GM23338 (cell line): ENCODE data around the gene TSPAN5. TPM values are rescaled to one million over a fixed set of nuclear protein-coding genes. Genes with fewer than 3 reads are reported as not detected.

Experiments
- ATAC-seq: fragments of 200-7000 bp; cut with Tn5 transposase; 3 replicates; pipeline ENCODE4 v1.9.1; 2020
- DNase-seq: peaks from one replicate; pipeline ENCODE4 v3.0.0-alpha.2; 2015; ENCODE audit warnings: low spot score
- H2AFZ ChIP-seq: fragments of 200-600 bp; sonication (generic); 2 replicates; pipeline ENCODE4 v1.8.0; 2016; ENCODE audit warnings: antibody characterized with exemption, mild to moderate bottlenecking, moderate library complexity
- H3F3A ChIP-seq: fragments of 200-600 bp; sonication (generic); replicated peaks from 2 replicates; pipeline ENCODE4 v1.8.0; 2017; ENCODE audit warnings: antibody characterized with exemption, mixed run types, low read depth
- H3K27ac ChIP-seq: fragments of 200-600 bp; sonication (generic); 2 replicates; pipeline ENCODE4 v1.6.1; 2016; ENCODE audit warnings: low read depth
- H3K27me3 ChIP-seq: fragments of 200-600 bp; sonication (generic); 2 replicates; pipeline ENCODE4 v1.8.0; 2016; ENCODE audit warnings: mild to moderate bottlenecking, mixed run types, moderate library complexity; ENCODE audit not compliant: insufficient read depth
- H3K36me3 ChIP-seq: fragments of 200-600 bp; sonication (generic); 2 replicates; pipeline ENCODE4 v1.8.0; 2016; ENCODE audit warnings: mild to moderate bottlenecking; ENCODE audit not compliant: insufficient read depth
- H3K4me1 ChIP-seq: fragments of 200-600 bp; sonication (generic); 2 replicates; pipeline ENCODE4 v1.8.0; 2016; ENCODE audit warnings: mild to moderate bottlenecking, moderate library complexity; ENCODE audit not compliant: insufficient read depth
- H3K4me2 ChIP-seq: fragments of 200-600 bp; sonication (generic); 2 replicates; pipeline ENCODE4 v1.7.1; 2017; ENCODE audit warnings: mixed run types
- H3K4me3 ChIP-seq: fragments of 200-600 bp; sonication (generic); 2 replicates; pipeline ENCODE4 v1.6.1; 2016; ENCODE audit warnings: mixed run types
- H3K79me2 ChIP-seq: fragments of 200-600 bp; sonication (generic); replicated peaks from 2 replicates; pipeline ENCODE4 v1.8.0; 2017; ENCODE audit warnings: mild to moderate bottlenecking; ENCODE audit not compliant: insufficient read depth
- H3K9me2 ChIP-seq: fragments of 200-600 bp; sonication (generic); 2 replicates; pipeline ENCODE4 v1.8.0; 2017; ENCODE audit not compliant: insufficient read depth
- H4K20me1 ChIP-seq: fragments of 200-600 bp; sonication (generic); replicated peaks from 2 replicates; pipeline ENCODE4 v1.8.0; 2017; ENCODE audit warnings: mild to moderate bottlenecking; ENCODE audit not compliant: insufficient read depth
- H3K27ac Mint-ChIP-seq: 2 replicates; pipeline ENCODE4 v1.8.0; 2020; ENCODE audit warnings: inconsistent platforms, mild to moderate bottlenecking, moderate library complexity, mixed read lengths
- H3K27me3 Mint-ChIP-seq: 3 replicates; pipeline ENCODE4 v1.8.0; 2022; ENCODE audit warnings: low read depth, mild to moderate bottlenecking, moderate library complexity, mixed read lengths, inconsistent platforms; ENCODE audit not compliant: insufficient read depth, poor library complexity
- H3K36me3 Mint-ChIP-seq: 3 replicates; pipeline ENCODE4 v1.8.0; 2021; ENCODE audit warnings: low read depth, mild to moderate bottlenecking, inconsistent platforms, moderate library complexity, mixed read lengths
- H3K4me1 Mint-ChIP-seq: 3 replicates; pipeline ENCODE4 v1.8.0; 2020; ENCODE audit warnings: mild to moderate bottlenecking, inconsistent platforms, mixed read lengths
- H3K4me3 Mint-ChIP-seq: 3 replicates; pipeline ENCODE4 v1.8.0; 2021; ENCODE audit warnings: moderate library complexity, mild to moderate bottlenecking, inconsistent platforms, mixed read lengths
- H3K9me3 Mint-ChIP-seq: 3 replicates; pipeline ENCODE4 v1.8.0; 2020; ENCODE audit warnings: moderate library complexity, mild to moderate bottlenecking, inconsistent platforms, mixed read lengths
- EZH2phosphoT487 ChIP-seq: fragments of 200-600 bp; sonication (generic); IDR thresholded peaks from one replicate; pipeline ENCODE4 v1.8.1; 2018; ENCODE audit warnings: antibody characterized with exemption; ENCODE audit not compliant: unreplicated experiment
- JUNB ChIP-seq: IDR thresholded peaks from one replicate; pipeline ENCODE4 v1.6.1; 2016; ENCODE audit warnings: antibody characterized with exemption; ENCODE audit not compliant: unreplicated experiment
- NANOG ChIP-seq: IDR thresholded peaks from 2 replicates; pipeline ENCODE4 v1.6.1; 2016; ENCODE audit warnings: antibody characterized with exemption, borderline replicate concordance
- POLR2AphosphoS5 ChIP-seq: IDR thresholded peaks from 2 replicates; pipeline ENCODE4 v1.6.1; 2016; ENCODE audit warnings: antibody characterized with exemption, low read depth
- ZNF114 ChIP-seq: fragments of 250-450 bp; sonication (Bioruptor Pico); IDR thresholded peaks from 2 replicates; pipeline ENCODE4 v1.5.0; 2020; ENCODE audit warnings: mild to moderate bottlenecking, moderate library complexity
- ZNF331 ChIP-seq: fragments of 250-450 bp; sonication (Bioruptor Pico); IDR thresholded peaks from 2 replicates; pipeline ENCODE4 v1.5.0; 2020; ENCODE audit warnings: low read depth, mild to moderate bottlenecking, moderate library complexity
- polyA plus RNA-seq: library from polyadenylated mRNA; unstranded; fragments of >200 nt; fragmentation: Nextera tagmentation; extraction: Ambion mirVana; gene quantifications from 2 replicates; pipeline ENCODE4 v1.2.1, GENCODE V29; 2016
- total RNA-seq: library from RNA; depleted of rRNA; stranded (reverse); fragments of >200 nt; shearing (Covaris generic); gene quantifications from 2 replicates; pipeline ENCODE4 v1.2.3, GENCODE V29; 2014
- TF ChIP-seq, protein P1 (sequence below), 2 experiments: fragments of 200-600 bp in 1 of 2; sonication (generic) in 1 of 2; conservative IDR thresholded peaks; 2 replicates each; pipeline versions ENCODE4 v1.5.1 to v1.6.1; 2016 to 2017; ENCODE audit warnings: antibody characterized with exemption in 2 of 2, low read depth in 2 of 2, mild to moderate bottlenecking in 2 of 2, moderate library complexity in 1 of 2
- TF ChIP-seq, protein P2 (sequence below): IDR thresholded peaks from 2 replicates; pipeline ENCODE4 v1.6.1; 2016; ENCODE audit warnings: antibody characterized with exemption
- TF ChIP-seq, protein P3 (sequence below): fragments of 250-450 bp; sonication (Bioruptor Pico); IDR thresholded peaks from 2 replicates; pipeline ENCODE4 v1.5.0; 2020; ENCODE audit warnings: mild to moderate bottlenecking, moderate library complexity

The TSPAN5 gene
- total and polyA plus RNA-seq, 2 experiments from 2014 or later, result 18.6 to 21.5 TPM

DNA sequence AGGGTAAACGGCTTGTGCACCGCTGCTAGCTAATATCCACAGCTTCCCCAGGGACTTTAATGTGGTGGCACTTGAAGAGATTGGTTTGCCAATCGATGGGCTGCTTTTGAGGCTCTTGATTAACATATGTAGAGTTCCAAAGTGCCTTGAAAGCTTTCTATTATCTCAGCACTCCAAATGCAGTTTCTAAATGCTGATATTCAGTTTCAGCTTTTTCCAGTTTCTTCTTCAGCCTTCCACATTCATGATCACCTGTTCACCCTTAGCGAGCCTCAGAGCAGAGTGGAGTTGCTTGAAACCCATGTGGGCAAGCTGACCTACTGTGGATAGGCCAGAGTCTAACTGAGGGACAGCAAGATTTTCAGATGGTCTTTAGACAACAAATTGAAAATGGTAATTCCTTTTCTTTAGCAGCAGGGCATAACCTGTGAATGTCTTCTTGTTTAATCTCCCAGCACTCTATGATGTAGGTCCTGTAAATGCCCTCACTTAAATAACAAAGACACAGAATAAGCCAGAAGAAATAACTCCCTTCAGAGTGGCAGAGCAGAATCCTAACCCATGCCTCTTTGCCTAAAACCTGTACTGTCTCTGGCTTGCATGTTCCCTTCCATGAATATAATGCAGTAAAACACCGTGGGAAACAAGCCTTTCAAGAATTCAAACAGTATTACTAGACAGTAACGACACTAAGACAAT lies 99.8 kb downstream of the TSPAN5 start:
- Histone ChIP-seq H3K4me2 (peak overlapping the region; percentile 50), H3K4me1 (peaks cover 61% of the 10 kb centered on the region), H3K9me2 (no peaks in the 10 kb centered on the region), H3K36me3 (no peaks in the 10 kb centered on the region), H3K4me3 (peak overlapping the region; percentile 17), H2AFZ (no peak overlapping the region), H3K27me3 (no peaks in the 10 kb centered on the region), H4K20me1 (no peaks in the 10 kb centered on the region), H3K79me2 (peaks cover 8% of the 10 kb centered on the region; the same call in 1 of the 2 replicates), H3K27ac (peak overlapping the region; percentile 83), H3F3A (no peaks in the 10 kb centered on the region)
- TF ChIP-seq JUNB (no peak), ZNF114 (no peak), EZH2phosphoT487 (no peak), NANOG (peak; percentile 32; the same call in 1 of the 2 replicates)
- TF ChIP-seq, protein P1, sequence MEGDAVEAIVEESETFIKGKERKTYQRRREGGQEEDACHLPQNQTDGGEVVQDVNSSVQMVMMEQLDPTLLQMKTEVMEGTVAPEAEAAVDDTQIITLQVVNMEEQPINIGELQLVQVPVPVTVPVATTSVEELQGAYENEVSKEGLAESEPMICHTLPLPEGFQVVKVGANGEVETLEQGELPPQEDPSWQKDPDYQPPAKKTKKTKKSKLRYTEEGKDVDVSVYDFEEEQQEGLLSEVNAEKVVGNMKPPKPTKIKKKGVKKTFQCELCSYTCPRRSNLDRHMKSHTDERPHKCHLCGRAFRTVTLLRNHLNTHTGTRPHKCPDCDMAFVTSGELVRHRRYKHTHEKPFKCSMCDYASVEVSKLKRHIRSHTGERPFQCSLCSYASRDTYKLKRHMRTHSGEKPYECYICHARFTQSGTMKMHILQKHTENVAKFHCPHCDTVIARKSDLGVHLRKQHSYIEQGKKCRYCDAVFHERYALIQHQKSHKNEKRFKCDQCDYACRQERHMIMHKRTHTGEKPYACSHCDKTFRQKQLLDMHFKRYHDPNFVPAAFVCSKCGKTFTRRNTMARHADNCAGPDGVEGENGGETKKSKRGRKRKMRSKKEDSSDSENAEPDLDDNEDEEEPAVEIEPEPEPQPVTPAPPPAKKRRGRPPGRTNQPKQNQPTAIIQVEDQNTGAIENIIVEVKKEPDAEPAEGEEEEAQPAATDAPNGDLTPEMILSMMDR (conservative IDR thresholded peaks at IDR 0.05; ENCODE audit: low read depth in 2 of 2), result no peak
- TF ChIP-seq, protein P2, sequence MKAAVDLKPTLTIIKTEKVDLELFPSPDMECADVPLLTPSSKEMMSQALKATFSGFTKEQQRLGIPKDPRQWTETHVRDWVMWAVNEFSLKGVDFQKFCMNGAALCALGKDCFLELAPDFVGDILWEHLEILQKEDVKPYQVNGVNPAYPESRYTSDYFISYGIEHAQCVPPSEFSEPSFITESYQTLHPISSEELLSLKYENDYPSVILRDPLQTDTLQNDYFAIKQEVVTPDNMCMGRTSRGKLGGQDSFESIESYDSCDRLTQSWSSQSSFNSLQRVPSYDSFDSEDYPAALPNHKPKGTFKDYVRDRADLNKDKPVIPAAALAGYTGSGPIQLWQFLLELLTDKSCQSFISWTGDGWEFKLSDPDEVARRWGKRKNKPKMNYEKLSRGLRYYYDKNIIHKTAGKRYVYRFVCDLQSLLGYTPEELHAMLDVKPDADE, result no peak
- Mint-ChIP-seq H3K4me1 (peaks cover 75% of the 10 kb centered on the region), H3K27me3 (peaks cover 3% of the 10 kb centered on the region), H3K9me3 (no peaks in the 10 kb centered on the region), H3K27ac (peak overlapping the region; percentile 97), H3K36me3 (peaks cover 4% of the 10 kb centered on the region; the same call in 1 of the 3 replicates), H3K4me3 (peak overlapping the region; percentile 62)
- peak; percentile 76 for ATAC-seq
- peak; percentile 67 for DNase-seq

DNA sequence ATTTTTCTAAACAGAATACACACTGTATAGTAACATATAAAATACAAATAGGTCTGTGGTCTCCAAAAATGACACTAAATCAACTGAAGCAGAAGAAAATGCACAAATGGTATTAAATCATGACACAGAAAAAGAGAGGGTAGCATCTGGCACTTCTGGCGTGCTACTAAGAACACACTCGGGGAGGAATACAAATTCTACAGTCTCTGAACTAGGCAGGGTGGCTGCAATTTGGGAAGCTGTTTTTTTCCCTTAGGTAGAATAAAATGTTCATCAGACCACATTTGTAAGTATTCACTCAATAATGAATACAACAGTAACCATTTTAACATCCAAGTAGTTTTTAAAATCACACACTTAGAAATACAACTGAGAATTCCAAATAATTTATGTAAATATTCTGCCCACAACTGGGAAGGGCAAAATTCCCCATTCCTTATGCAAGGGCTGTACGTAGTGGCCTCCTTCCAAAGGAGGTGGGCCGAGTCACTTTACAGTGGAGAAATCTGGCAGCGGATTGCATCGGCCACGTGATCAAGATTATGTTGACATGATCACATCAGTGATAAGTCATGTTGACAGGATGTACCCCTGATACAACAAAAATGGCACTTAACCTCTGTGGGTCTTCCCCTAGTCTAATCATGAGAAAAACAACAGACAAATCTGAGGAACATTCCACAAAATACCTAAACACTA lies 101.1 kb downstream of the TSPAN5 start:
- DNase-seq (no peak), ATAC-seq (peak; percentile 20)
- H3K4me3 Mint-ChIP-seq, result peak overlapping the region; percentile 20; the same call in 1 of the 3 replicates
- peaks cover 61% of the 10 kb centered on the region for H3K4me1 ChIP-seq
- H3K4me1 Mint-ChIP-seq, result peaks cover 69% of the 10 kb centered on the region
- H3F3A ChIP-seq, result no peaks in the 10 kb centered on the region
- peak overlapping the region; percentile 50 for H3K4me2 ChIP-seq
- peak overlapping the region; percentile 97 for H3K27ac Mint-ChIP-seq
- peaks cover 4% of the 10 kb centered on the region; the same call in 1 of the 3 replicates for H3K36me3 Mint-ChIP-seq
- no peaks in the 10 kb centered on the region for H3K27me3 ChIP-seq
- H3K27ac ChIP-seq, result peak overlapping the region; percentile 83
- H3K36me3 ChIP-seq, result no peaks in the 10 kb centered on the region
- no peaks in the 10 kb centered on the region for H3K9me3 Mint-ChIP-seq
- no peak overlapping the region for H3K4me3 ChIP-seq
- peaks cover 3% of the 10 kb centered on the region for H3K27me3 Mint-ChIP-seq
- H4K20me1 ChIP-seq, result no peaks in the 10 kb centered on the region
- H2AFZ ChIP-seq, result no peak overlapping the region
- peaks cover 8% of the 10 kb centered on the region; the same call in 1 of the 2 replicates for H3K79me2 ChIP-seq
- no peaks in the 10 kb centered on the region for H3K9me2 ChIP-seq
- TF ChIP-seq JUNB (no peak), POLR2AphosphoS5 (no peak), ZNF331 (no peak)
- TF ChIP-seq, protein P3, sequence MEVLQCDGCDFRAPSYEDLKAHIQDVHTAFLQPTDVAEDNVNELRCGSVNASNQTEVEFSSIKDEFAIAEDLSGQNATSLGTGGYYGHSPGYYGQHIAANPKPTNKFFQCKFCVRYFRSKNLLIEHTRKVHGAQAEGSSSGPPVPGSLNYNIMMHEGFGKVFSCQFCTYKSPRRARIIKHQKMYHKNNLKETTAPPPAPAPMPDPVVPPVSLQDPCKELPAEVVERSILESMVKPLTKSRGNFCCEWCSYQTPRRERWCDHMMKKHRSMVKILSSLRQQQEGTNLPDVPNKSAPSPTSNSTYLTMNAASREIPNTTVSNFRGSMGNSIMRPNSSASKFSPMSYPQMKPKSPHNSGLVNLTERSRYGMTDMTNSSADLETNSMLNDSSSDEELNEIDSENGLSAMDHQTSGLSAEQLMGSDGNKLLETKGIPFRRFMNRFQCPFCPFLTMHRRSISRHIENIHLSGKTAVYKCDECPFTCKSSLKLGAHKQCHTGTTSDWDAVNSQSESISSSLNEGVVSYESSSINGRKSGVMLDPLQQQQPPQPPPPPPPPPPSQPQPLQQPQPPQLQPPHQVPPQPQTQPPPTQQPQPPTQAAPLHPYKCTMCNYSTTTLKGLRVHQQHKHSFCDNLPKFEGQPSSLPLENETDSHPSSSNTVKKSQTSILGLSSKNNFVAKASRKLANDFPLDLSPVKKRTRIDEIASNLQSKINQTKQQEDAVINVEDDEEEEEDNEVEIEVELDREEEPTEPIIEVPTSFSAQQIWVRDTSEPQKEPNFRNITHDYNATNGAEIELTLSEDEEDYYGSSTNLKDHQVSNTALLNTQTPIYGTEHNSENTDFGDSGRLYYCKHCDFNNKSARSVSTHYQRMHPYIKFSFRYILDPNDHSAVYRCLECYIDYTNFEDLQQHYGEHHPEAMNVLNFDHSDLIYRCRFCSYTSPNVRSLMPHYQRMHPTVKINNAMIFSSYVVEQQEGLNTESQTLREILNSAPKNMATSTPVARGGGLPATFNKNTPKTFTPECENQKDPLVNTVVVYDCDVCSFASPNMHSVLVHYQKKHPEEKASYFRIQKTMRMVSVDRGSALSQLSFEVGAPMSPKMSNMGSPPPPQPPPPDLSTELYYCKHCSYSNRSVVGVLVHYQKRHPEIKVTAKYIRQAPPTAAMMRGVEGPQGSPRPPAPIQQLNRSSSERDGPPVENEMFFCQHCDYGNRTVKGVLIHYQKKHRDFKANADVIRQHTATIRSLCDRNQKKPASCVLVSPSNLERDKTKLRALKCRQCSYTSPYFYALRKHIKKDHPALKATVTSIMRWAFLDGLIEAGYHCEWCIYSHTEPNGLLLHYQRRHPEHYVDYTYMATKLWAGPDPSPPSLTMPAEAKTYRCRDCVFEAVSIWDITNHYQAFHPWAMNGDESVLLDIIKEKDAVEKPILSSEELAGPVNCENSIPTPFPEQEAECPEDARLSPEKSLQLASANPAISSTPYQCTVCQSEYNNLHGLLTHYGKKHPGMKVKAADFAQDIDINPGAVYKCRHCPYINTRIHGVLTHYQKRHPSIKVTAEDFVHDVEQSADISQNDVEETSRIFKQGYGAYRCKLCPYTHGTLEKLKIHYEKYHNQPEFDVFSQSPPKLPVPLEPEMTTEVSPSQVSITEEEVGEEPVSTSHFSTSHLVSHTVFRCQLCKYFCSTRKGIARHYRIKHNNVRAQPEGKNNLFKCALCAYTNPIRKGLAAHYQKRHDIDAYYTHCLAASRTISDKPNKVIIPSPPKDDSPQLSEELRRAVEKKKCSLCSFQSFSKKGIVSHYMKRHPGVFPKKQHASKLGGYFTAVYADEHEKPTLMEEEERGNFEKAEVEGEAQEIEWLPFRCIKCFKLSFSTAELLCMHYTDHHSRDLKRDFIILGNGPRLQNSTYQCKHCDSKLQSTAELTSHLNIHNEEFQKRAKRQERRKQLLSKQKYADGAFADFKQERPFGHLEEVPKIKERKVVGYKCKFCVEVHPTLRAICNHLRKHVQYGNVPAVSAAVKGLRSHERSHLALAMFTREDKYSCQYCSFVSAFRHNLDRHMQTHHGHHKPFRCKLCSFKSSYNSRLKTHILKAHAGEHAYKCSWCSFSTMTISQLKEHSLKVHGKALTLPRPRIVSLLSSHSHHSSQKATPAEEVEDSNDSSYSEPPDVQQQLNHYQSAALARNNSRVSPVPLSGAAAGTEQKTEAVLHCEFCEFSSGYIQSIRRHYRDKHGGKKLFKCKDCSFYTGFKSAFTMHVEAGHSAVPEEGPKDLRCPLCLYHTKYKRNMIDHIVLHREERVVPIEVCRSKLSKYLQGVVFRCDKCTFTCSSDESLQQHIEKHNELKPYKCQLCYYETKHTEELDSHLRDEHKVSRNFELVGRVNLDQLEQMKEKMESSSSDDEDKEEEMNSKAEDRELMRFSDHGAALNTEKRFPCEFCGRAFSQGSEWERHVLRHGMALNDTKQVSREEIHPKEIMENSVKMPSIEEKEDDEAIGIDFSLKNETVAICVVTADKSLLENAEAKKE, result no peak
